Medulla oblongata (tissue), 1 donor: Measurements from ENCODE around the gene KCNJ15.

Experiments used
- DNase-seq: peaks from one replicate; pipeline ENCODE4 v3.0.0-alpha.2; 2015; ENCODE audit errors: extremely low spot score

The KCNJ15 gene

GRCh38 chr21:38354746-38355145, 98.0 kb downstream of the KCNJ15 start:
- DNase-seq = no peak

GRCh38 chr21:38355353-38355752, 98.6 kb downstream of the KCNJ15 start:
- no peak for DNase-seq

GRCh38 chr21:38355992-38356781, 99.4 kb downstream of the KCNJ15 start:
- DNase-seq = peak; percentile 55
